Activated T-cell treated with anti-CD3 and anti-CD28 coated beads, Interleukin-2, amount 50 U/mL, for 48 hours (primary cell): ENCODE measurements around the gene BMP6.

Experiments
- DNase-seq, 2 experiments: peaks; one replicate each; pipeline ENCODE4 v3.0.0-alpha.2; 2020

The BMP6 gene

GRCh38 chr6:7833751-7834070, 107.8 kb downstream of the BMP6 start:
- no peak for DNase-seq

DNA sequence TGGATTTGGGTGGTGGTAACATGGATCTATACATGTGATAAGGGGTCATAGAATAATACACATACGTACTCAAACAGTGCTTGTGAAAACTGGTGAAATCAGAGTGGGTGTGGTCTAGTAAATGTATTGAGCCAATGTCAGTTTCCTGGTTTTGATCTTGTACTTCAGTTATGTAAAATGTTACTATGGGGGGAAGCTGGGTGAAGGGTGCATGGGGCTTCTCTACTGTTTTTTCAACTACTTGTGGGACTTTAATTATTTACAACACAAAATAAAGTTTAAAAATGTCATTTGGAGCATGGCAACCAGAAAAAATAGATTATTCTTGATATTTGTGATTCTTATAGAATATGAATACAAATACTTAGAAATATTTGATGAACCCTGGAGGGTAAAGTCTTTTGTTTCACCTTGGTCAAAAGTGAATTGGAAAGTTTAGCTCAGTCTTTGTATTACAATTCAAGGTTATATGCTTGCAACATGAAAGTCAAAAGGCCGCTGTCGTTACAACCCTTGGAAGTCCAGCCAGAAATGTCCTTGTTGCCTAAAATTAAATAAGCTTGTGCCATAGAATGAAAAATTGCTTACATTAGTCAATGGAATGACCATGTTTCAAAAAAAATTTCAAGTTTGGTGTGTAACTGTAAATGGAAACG, 110.6 kb downstream of the BMP6 start:
- DNase-seq, result no peak

DNA sequence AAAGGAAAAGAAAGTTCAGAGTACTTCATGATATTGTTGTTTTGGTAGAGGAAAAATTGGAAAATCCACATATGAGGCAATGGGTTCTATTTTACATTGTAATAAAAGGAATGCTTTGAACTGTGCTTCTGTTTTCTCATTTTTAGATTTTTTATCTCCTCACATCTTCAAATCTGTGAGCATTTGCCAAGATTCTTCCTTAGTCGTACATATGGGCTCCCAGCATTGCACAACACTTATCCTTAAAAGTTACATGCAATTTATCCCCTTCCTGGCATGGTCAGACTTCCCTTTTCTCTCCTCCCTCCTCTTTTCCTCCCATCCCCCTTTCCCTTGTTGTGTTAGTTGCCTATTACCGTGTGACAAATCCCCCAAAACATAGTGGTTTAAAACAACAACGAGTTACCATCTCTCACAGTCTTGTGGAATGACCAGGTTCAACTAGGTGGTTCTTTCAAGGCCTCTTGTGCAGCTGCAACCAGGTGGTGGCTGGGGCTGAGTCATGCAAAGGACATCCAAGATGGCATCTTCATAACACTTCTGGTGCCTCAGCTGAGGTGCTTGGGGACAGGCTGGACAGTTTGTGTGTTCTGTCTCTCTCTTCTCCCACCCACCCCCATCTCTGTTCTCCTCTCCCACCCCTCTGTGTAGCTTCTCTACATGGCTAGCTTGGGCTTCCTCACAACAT, 116.0 kb downstream of the BMP6 start:
- DNase-seq, result no peak

- no peak for DNase-seq
Observed at GRCh38 chr6:7846966-7847818, 121.3 kb downstream of the BMP6 start.

GRCh38 chr6:7848229-7848628, 122.3 kb downstream of the BMP6 start:
- DNase-seq, result no peak

GRCh38 chr6:7851780-7852179, 125.9 kb downstream of the BMP6 start:
- no peak for DNase-seq

GRCh38 chr6:7859591-7859990, 133.7 kb downstream of the BMP6 start:
- no peak for DNase-seq

- DNase-seq, result no peak
Observed at GRCh38 chr6:7865781-7866180, 139.9 kb downstream of the BMP6 start.

- DNase-seq, result no peak
Observed at GRCh38 chr6:7866526-7866925, 140.6 kb downstream of the BMP6 start.

- DNase-seq, result no peak
Observed at GRCh38 chr6:7868926-7869325, 143.0 kb downstream of the BMP6 start.

GRCh38 chr6:7878401-7878964, 152.6 kb downstream of the BMP6 start:
- DNase-seq, result no peak

GRCh38 chr6:7879043-7879442, 153.1 kb downstream of the BMP6 start:
- no peak for DNase-seq

- DNase-seq, result no peak
Observed at GRCh38 chr6:7879579-7879978, 153.7 kb downstream of the BMP6 start.

GRCh38 chr6:7879980-7880717, 154.2 kb downstream of the BMP6 start:
- no peak for DNase-seq

GRCh38 chr6:7880718-7881107, 154.8 kb downstream of the BMP6 start:
- no peak for DNase-seq

DNA sequence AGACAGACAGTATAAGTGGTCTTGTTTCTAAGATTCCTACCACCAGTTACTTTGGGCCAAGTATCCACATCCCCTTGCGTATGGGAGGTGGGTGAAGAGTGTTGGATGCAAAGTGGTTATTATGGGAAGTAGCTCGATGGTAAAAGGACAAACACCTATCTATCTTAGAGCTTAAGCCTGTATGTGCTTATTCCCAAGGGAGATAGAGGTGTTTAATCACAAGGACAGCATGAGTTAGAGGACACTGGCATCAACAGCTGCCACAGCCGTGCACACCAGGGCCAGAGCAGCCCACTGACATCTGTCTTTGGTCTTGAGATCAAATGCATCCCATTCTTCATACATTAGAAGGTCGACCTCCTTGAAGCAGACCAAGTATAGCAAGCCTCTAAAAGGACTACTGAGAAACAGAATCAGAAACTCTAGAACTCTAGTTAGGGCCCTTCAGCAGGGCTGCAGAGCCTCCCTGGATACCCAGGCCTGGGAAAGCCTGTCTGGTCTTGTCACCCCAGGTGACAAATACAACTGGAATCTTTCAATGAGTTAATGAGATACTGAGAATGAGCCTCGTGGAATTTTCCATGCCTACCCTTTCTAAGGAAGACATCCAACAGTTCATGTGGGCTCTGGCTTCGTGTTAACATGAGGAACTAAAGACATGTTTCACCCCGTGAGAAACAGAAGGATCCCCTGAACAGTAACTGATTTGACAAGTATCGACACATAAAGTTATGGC, 156.0 kb downstream of the BMP6 start:
- DNase-seq, result no peak

GRCh38 chr6:7882505-7883257, 156.8 kb downstream of the BMP6 start:
- no peak for DNase-seq

GRCh38 chr6:7883381-7883780, 157.5 kb downstream of the BMP6 start:
- DNase-seq, result no peak

DNA sequence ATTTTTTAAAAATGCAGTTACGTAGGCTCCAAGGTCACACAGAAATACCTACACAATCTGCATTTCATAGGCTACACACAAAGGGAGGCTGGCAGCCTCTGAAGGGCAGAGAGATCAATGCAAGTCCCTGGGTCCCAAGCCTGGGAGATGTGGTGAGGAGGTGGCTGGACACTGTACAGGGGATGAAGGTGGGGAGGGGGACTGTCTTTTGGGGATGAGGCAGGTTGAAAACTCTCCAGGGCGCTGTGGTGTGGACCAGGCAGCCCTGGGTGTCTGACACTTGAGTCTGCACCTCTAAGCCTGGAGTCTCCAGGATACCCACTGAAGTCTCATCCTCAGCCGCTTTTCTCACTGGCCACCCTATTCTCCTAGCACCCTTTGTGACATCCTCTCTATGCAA, 160.2 kb downstream of the BMP6 start:
- DNase-seq, result no peak

DNA sequence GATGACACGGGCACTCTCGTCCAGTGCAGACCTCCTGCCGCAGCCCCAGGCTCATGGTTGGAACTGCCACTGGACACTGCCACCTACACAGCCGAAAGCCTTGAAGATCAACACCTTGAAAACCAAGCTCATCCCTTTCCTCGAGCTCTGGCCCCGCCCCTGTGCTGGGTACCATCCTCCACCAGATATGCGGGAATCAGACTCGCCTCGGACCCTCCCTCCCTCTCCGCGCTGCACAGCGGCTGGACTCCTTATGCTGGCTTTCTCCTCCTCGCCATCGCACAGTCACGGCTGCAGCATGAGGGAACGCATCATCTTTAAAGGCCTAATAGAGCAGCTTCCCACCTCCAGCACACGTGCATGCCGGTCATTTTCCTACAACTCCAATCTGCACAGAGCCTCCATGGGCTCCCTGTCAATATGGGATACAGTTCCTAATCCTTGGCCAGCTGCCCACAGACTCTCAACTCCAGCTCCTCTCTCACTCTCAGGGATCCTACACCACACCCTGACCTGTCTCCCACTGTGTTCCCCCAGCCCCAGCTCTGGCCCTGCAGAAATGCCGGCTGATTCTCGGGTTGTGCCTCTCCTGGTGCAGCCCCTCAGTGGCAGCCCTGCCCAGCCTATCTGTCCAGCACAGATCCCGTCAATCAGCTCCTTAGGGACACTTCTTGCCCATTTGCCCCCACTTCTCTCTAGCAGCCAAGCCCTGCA, 161.5 kb downstream of the BMP6 start:
- no peak for DNase-seq
